ENCODE measurements around the gene L3MBTL1.

The L3MBTL1 gene

GRCh38 chr20:43508106-43508505 lies 609 bp downstream of the L3MBTL1 start:
- no peak for DNase-seq

- DNase-seq: no peak
These were observed 1.1 kb downstream of the L3MBTL1 start for GRCh38 chr20:43508604-43509040.

- no peak for DNase-seq
These were observed 4.4 kb downstream of the L3MBTL1 start for GRCh38 chr20:43511879-43512278.

- DNase-seq: no peak
These were observed 6.0 kb downstream of the L3MBTL1 start for GRCh38 chr20:43513372-43513930.

- peak; percentile 69 for DNase-seq
These were observed 6.6 kb downstream of the L3MBTL1 start for GRCh38 chr20:43513931-43514647.

GRCh38 chr20:43514648-43514999 lies 7.1 kb downstream of the L3MBTL1 start:
- no peak for DNase-seq

- no peak for DNase-seq
These were observed 8.1 kb downstream of the L3MBTL1 start for GRCh38 chr20:43515628-43516027.

GRCh38 chr20:43516251-43516824 lies 8.8 kb downstream of the L3MBTL1 start:
- DNase-seq: no peak

- no peak for DNase-seq
These were observed 12.7 kb downstream of the L3MBTL1 start for GRCh38 chr20:43520074-43520630.

GRCh38 chr20:43525021-43525420 lies 17.5 kb downstream of the L3MBTL1 start:
- no peak for DNase-seq

- DNase-seq: no peak
These were observed 20.9 kb downstream of the L3MBTL1 start for GRCh38 chr20:43528258-43528875.

- no peak for DNase-seq
These were observed 21.6 kb downstream of the L3MBTL1 start for GRCh38 chr20:43529051-43529450.

GRCh38 chr20:43529457-43530153 lies 22.1 kb downstream of the L3MBTL1 start:
- DNase-seq: no peak

GRCh38 chr20:43530321-43531090 lies 23.0 kb downstream of the L3MBTL1 start:
- no peak for DNase-seq

GRCh38 chr20:43531091-43531443 lies 23.6 kb downstream of the L3MBTL1 start:
- no peak for DNase-seq

- DNase-seq: no peak
These were observed 25.0 kb downstream of the L3MBTL1 start for GRCh38 chr20:43532416-43533055.

GRCh38 chr20:43533060-43533459 lies 25.6 kb downstream of the L3MBTL1 start:
- DNase-seq: no peak

GRCh38 chr20:43534016-43534415 lies 26.5 kb downstream of the L3MBTL1 start:
- no peak for DNase-seq

GRCh38 chr20:43534791-43535350 lies 27.4 kb downstream of the L3MBTL1 start:
- no peak for DNase-seq

GRCh38 chr20:43535370-43536004 lies 28.0 kb downstream of the L3MBTL1 start:
- DNase-seq: no peak

All from NCI-H2081 treated with DMSO at 0.1 percent for 48 hours (cell line).